ENCODE data around the gene KRTAP5-6.
"Not testable (repeated sequence)": the region's sequence is repeated elsewhere in the genome, so short reads cannot be mapped to it uniquely, and the experiment has no call there.

Gene KRTAP5-6

GRCh38 chr11:1676229-1676740, 20.7 kb upstream of the KRTAP5-6 start:
- H3K4me3 ChIP-seq (ENCODE audit: low read depth, low read length): no peak overlapping the region
- TF ChIP-seq CTCF (IDR thresholded peaks at IDR 0.05; ENCODE audit: low read depth, low read length, missing control alignments): no peak
- in situ Hi-C loops (cut with HindIII; ENCODE audit: low sequenced_read_pairs): no loop called here
- DNase-seq (ENCODE audit: low read depth): no peak

GRCh38 chr11:1679881-1680280, 17.1 kb upstream of the KRTAP5-6 start:
- H3K4me3 ChIP-seq (ENCODE audit: low read depth, low read length): no peak overlapping the region
- DNase-seq (ENCODE audit: low read depth): no peak
- no peak for TF ChIP-seq CTCF (IDR thresholded peaks at IDR 0.05; ENCODE audit: low read depth, low read length, missing control alignments)
- in situ Hi-C loops (cut with HindIII; ENCODE audit: low sequenced_read_pairs): loop anchor here (10.0 kb wide), 1 partner anchor 215 kb away; the partner anchor contains the start of gene PRR33

GRCh38 chr11:1682225-1682905, 14.6 kb upstream of the KRTAP5-6 start:
- TF ChIP-seq CTCF (IDR thresholded peaks at IDR 0.05; ENCODE audit: low read depth, low read length, missing control alignments): no peak
- in situ Hi-C loops (cut with HindIII; ENCODE audit: low sequenced_read_pairs): loop anchor here (10.0 kb wide), 1 partner anchor 212 kb away; the partner anchor contains the start of gene PRR33
- no peak overlapping the region for H3K4me3 ChIP-seq (ENCODE audit: low read depth, low read length)
- no peak for DNase-seq (ENCODE audit: low read depth)

GRCh38 chr11:1683216-1683615, 13.8 kb upstream of the KRTAP5-6 start:
- in situ Hi-C loops (cut with HindIII; ENCODE audit: low sequenced_read_pairs): loop anchor here (10.0 kb wide), 1 partner anchor 212 kb away; the partner anchor contains the start of gene PRR33

GRCh38 chr11:1683904-1684572, 13.0 kb upstream of the KRTAP5-6 start:
- DNase-seq (ENCODE audit: low read depth); H3K4me3 ChIP-seq (ENCODE audit: low read depth, low read length): not testable (repeated sequence)
- in situ Hi-C loops (cut with HindIII; ENCODE audit: low sequenced_read_pairs): loop anchor here (10.0 kb wide), 1 partner anchor 211 kb away; the partner anchor contains the start of gene PRR33

More at GRCh38 chr11:1683216-1683615, 13.8 kb upstream of the KRTAP5-6 start:
- H3K4me3 ChIP-seq (ENCODE audit: low read depth, low read length); DNase-seq (ENCODE audit: low read depth): not testable (repeated sequence)

GRCh38 chr11:1684886-1685874, 11.8 kb upstream of the KRTAP5-6 start:
- in situ Hi-C loops (cut with HindIII; ENCODE audit: low sequenced_read_pairs): loop anchor here (10.0 kb wide), 1 partner anchor 210 kb away; the partner anchor contains the start of gene PRR33
- not testable (repeated sequence) for H3K4me3 ChIP-seq (ENCODE audit: low read depth, low read length); DNase-seq (ENCODE audit: low read depth)

GRCh38 chr11:1686220-1686619, 10.8 kb upstream of the KRTAP5-6 start:
- in situ Hi-C loops (cut with HindIII; ENCODE audit: low sequenced_read_pairs): loop anchor here (10.0 kb wide), 1 partner anchor 209 kb away; the partner anchor contains the start of gene PRR33
- DNase-seq (ENCODE audit: low read depth): not testable (repeated sequence)

GRCh38 chr11:1688336-1688947, 8.6 kb upstream of the KRTAP5-6 start:
- H3K4me3 ChIP-seq (ENCODE audit: low read depth, low read length); DNase-seq (ENCODE audit: low read depth): not testable (repeated sequence)
- in situ Hi-C loops (cut with HindIII; ENCODE audit: low sequenced_read_pairs): loop anchor here (10.0 kb wide), 1 partner anchor 206 kb away; the partner anchor contains the start of gene PRR33

More at GRCh38 chr11:1686220-1686619, 10.8 kb upstream of the KRTAP5-6 start:
- H3K4me3 ChIP-seq (ENCODE audit: low read depth, low read length): not testable (repeated sequence)

GRCh38 chr11:1689250-1690166, 7.5 kb upstream of the KRTAP5-6 start:
- DNase-seq (ENCODE audit: low read depth); H3K4me3 ChIP-seq (ENCODE audit: low read depth, low read length): not testable (repeated sequence)
- in situ Hi-C loops (cut with HindIII; ENCODE audit: low sequenced_read_pairs): loop anchor here (10.0 kb wide), 1 partner anchor 205 kb away; the partner anchor contains the start of gene PRR33

Measured in astrocyte of the cerebellum (primary cell).